ENCODE results near the gene TTLL1. TPM values are rescaled to one million over a fixed set of nuclear protein-coding genes. Genes with fewer than 3 reads are reported as not detected.

Gene TTLL1
- total RNA-seq, 1 donor from 2014 or later = 9.4 TPM

DNA sequence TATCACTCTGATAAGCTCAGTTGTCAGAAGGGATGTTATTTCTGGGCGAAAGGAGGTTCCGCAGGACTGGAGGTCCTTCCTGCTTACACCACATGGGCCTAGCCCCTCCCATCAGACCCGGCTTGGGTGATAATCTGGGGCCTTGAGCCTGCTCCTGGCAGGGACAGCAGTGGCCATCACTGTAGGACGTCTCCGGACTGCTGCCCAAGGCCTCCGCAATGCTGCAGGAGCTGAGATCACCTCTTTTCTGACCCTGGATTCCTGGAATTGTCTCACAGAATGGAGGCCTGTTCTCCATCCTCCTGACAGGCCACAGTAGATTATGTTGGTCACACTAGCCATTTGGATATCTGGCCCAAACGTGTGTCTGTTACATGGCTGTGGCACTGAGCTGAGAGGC is 12.1 kb upstream of the TTLL1 start:
- Mint-ChIP-seq H3K36me3 (peaks cover 1% of the 10 kb centered on the region), H3K27ac (peak overlapping the region; percentile 9), H3K4me3 (no peak overlapping the region), H3K27me3 (ENCODE audit: insufficient read depth, low read depth) (peaks cover 6% of the 10 kb centered on the region), H3K9me3 (peaks cover 4% of the 10 kb centered on the region), H3K4me1 (peaks cover 22% of the 10 kb centered on the region)
- no peak overlapping the region for H3K9ac ChIP-seq
- H3F3A ChIP-seq (ENCODE audit: low read depth) = no peaks in the 10 kb centered on the region
- no peak overlapping the region for H3K4me2 ChIP-seq
- no peaks in the 10 kb centered on the region for H3K36me3 ChIP-seq
- TF ChIP-seq EZH2 (IDR thresholded peaks at IDR 0.05) = no peak
- no peak for TF ChIP-seq CTCF (IDR thresholded peaks at IDR 0.05)
- TF ChIP-seq EZH2phosphoT487 (IDR thresholded peaks at IDR 0.05) = no peak
- H3K4me3 ChIP-seq = no peak overlapping the region
- peaks cover 7% of the 10 kb centered on the region for H3K4me1 ChIP-seq
- H4K20me1 ChIP-seq (ENCODE audit: low read depth) = no peaks in the 10 kb centered on the region
- no peak overlapping the region for H2AFZ ChIP-seq (replicated peaks)
- no peaks in the 10 kb centered on the region for H3K9me3 ChIP-seq (ENCODE audit: low read depth)
- no peak overlapping the region for H3K27ac ChIP-seq
- no peaks in the 10 kb centered on the region for H3K27me3 ChIP-seq
- H3K79me2 ChIP-seq (ENCODE audit: low read depth) = no peaks in the 10 kb centered on the region
- DNase-seq (ENCODE audit: low spot score) = no peak

DNA sequence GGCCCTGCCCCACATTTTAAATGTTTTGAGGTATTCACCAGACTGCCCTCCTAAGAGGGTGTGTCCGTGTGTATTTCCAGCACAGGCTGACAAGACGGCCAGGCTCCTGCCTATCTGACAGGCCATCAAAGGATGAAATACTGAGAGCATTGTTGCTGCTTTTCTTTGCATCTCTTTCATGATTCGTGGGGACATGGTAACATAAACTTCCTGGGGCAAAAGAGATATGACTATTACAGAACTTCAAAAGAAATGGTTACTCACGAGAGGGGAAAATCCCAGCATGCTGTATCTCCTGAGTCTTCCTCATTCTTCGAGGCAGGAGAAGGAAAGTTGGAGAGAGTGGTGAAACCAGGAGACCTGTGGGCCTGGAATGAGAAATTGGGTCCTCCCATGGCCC is 11.0 kb upstream of the TTLL1 start:
- DNase-seq (ENCODE audit: low spot score) = no peak
- H3K27ac ChIP-seq = no peak overlapping the region
- H3K79me2 ChIP-seq (ENCODE audit: low read depth) = no peaks in the 10 kb centered on the region
- no peaks in the 10 kb centered on the region for H3K36me3 ChIP-seq
- peaks cover 6% of the 10 kb centered on the region for H3K36me3 Mint-ChIP-seq
- peaks cover 10% of the 10 kb centered on the region for H3K9me3 Mint-ChIP-seq
- no peaks in the 10 kb centered on the region for H3K9me3 ChIP-seq (ENCODE audit: low read depth)
- no peak overlapping the region for H3K4me3 ChIP-seq
- H3K4me3 Mint-ChIP-seq = no peak overlapping the region
- peak overlapping the region; percentile 28 for H3K27ac Mint-ChIP-seq
- peaks cover 26% of the 10 kb centered on the region for H3K4me1 Mint-ChIP-seq
- H4K20me1 ChIP-seq (ENCODE audit: low read depth) = no peaks in the 10 kb centered on the region
- H3K4me2 ChIP-seq = no peak overlapping the region
- H3K9ac ChIP-seq = no peak overlapping the region
- peaks cover 9% of the 10 kb centered on the region for H3K4me1 ChIP-seq
- H3F3A ChIP-seq (ENCODE audit: low read depth) = no peaks in the 10 kb centered on the region
- H3K27me3 ChIP-seq = no peaks in the 10 kb centered on the region
- peaks cover 7% of the 10 kb centered on the region for H3K27me3 Mint-ChIP-seq (ENCODE audit: insufficient read depth, low read depth)
- no peak for TF ChIP-seq EZH2phosphoT487 (IDR thresholded peaks at IDR 0.05)
- TF ChIP-seq CTCF (IDR thresholded peaks at IDR 0.05) = no peak
- no peak for TF ChIP-seq EZH2 (IDR thresholded peaks at IDR 0.05)
- H2AFZ ChIP-seq (replicated peaks) = no peak overlapping the region

DNA sequence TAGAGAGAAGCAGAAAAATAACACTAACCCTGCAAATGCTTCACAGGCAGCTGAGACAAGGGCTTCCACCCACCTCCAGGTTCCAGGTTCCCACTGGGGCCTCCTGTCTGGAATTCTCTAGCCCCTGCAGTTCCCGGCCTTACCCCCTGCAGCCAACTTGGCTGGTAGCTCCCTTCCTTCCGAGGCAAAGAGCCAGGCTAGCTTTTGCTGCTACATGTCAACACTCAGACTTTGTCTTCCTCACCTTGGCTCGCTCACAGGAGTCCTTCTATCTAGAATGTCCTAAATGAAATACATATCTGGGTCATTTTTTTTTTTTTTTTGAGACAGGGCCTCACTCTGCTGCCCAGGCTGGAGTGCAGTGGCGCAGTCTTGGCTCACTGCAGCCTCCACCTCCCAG is 9.9 kb upstream of the TTLL1 start:
- no peaks in the 10 kb centered on the region for H3K79me2 ChIP-seq (ENCODE audit: low read depth)
- Mint-ChIP-seq H3K27ac (no peak overlapping the region), H3K4me3 (no peak overlapping the region), H3K36me3 (peaks cover 6% of the 10 kb centered on the region), H3K4me1 (peaks cover 25% of the 10 kb centered on the region), H3K27me3 (ENCODE audit: insufficient read depth, low read depth) (peaks cover 7% of the 10 kb centered on the region), H3K9me3 (peaks cover 10% of the 10 kb centered on the region)
- H3K4me1 ChIP-seq = peaks cover 11% of the 10 kb centered on the region
- H3K9me3 ChIP-seq (ENCODE audit: low read depth) = no peaks in the 10 kb centered on the region
- H3K27me3 ChIP-seq = no peaks in the 10 kb centered on the region
- no peak overlapping the region for H3K27ac ChIP-seq
- TF ChIP-seq EZH2 (IDR thresholded peaks at IDR 0.05) (no peak), EZH2phosphoT487 (IDR thresholded peaks at IDR 0.05) (no peak), CTCF (IDR thresholded peaks at IDR 0.05) (no peak)
- H4K20me1 ChIP-seq (ENCODE audit: low read depth) = no peaks in the 10 kb centered on the region
- no peaks in the 10 kb centered on the region for H3K36me3 ChIP-seq
- no peak overlapping the region for H3K4me2 ChIP-seq
- no peak overlapping the region for H3K9ac ChIP-seq
- H3F3A ChIP-seq (ENCODE audit: low read depth) = no peaks in the 10 kb centered on the region
- H2AFZ ChIP-seq (replicated peaks) = no peak overlapping the region
- no peak overlapping the region for H3K4me3 ChIP-seq
- no peak for DNase-seq (ENCODE audit: low spot score)

All from neural progenitor cell (in vitro differentiated cells).